GM19438 (cell line): ENCODE data around the gene ROR1.
"Not testable (repeated sequence)": the region's sequence is repeated elsewhere in the genome, so short reads cannot be mapped to it uniquely, and the experiment has no call there.

ENCODE experiments used
- ATAC-seq: cut with Tn5 transposase; IDR thresholded peaks from one replicate; pipeline ENCODE4 v1.9.1; 2021; ENCODE audit warnings: low read depth; ENCODE audit not compliant: unreplicated experiment

ROR1 gene

DNA sequence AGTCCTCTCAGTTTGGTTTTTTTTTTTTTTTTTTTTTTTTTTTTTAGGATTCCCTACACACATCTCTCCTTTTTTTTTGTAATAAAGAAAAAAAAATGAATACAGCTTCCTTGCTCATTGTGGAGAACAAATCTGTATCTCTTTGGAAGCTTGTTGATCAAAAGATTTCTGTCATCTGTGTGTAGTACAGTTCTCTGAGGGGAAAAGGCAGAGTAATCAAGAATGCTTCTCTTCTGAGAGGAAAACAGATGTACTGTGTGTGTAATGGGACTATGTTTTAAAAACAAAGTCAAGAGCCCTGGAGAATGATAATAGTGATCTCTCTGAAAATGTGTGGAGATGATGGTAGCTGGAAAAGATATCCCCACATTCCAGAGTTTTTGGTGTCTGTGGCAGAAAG, 16.5 kb upstream of the ROR1 start:
- no peak for ATAC-seq

DNA sequence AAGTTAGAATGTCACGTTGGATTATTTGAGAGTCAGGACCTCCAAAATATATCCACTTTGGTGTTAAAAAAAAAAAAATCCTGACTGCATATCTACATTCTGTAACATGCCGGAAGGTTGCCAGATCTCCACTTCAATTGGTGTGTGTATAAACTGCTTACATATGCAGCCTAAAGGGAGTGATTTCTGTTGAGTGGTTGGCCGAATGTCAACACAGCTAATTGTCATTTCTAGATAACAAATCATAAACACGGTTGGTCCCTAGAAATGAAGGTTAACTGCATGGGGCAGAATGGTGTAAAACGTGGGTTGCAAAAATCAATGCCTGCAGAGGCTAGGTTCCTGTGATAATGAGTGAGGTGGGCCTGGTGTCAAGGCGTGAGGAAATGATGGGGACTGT, 15.0 kb upstream of the ROR1 start:
- no peak for ATAC-seq

DNA sequence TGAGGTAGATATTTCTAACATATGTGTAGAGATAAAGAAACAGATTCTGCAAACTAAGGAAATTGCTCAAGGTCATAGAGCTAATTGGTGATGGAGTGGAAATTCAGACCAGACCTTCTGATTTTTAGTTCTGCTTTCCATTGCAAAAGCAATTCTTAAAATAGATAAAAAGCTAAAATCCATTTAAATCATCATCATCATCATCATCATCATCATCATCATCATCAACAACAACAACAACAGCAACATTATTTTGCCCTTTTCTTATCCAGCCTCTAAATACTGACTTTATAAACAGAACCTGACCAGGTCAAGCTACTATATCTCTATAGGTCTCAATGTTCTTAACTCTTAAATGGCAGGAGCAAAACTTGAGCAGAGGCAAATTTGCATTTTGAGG, 14.0 kb upstream of the ROR1 start:
- ATAC-seq: no peak

DNA sequence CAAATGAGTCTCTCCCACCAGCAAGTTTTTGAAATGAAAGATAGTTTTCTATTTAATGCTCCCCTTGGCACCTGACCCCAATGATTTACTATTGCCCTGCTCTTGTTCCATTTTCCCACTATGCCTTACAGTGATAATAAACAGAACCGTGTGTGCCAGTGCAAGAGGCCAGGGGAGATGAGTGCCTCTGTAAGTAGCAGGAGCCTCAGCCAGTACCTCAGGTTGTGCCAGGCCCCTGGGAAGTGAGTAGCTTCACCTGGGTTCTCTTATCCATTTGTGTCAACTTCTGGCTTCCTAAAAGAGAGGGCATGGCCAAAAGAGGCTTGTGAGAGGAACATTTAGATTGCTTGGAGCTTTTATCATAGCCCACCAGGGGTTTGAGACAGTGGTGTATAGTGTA, 3.4 kb upstream of the ROR1 start:
- ATAC-seq: no peak

DNA sequence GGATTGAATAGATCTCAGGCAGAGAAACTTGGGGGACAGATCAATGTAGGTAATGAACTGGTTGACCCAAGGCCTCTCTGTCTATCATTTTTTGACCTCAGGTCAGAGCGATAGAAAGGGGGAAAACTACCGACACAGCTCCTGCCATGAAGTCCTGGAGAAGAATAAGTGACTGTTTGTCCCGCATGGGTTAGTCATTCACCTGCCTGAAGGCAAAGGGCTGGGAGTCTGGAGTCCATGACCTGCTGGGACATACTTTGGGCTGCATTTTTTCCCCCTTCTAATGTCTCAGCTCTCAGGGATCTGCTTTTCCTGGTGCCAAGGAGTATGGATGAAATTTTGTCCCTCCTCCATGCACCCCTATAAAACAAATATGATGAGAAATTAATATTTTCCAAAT, 1.6 kb upstream of the ROR1 start:
- ATAC-seq: no peak

DNA sequence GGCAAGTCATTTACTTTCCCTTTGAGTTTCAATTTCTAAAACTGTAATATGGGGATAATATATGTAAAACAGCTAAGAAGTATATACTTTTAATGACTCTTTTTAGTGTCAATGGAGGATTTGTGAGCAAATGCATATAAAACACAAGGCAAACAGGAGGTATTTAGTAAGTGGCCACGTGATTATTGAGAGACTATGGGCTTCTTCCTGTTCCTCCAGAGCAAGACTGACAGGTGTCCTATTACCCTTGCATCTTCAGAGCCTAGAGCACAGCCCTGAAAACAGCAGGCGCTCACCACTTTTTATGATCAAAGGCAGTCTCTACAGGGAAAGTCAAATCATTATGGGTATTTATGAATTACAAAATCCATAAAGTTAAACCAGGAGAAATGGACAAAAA, 941 bp upstream of the ROR1 start:
- ATAC-seq: no peak

DNA sequence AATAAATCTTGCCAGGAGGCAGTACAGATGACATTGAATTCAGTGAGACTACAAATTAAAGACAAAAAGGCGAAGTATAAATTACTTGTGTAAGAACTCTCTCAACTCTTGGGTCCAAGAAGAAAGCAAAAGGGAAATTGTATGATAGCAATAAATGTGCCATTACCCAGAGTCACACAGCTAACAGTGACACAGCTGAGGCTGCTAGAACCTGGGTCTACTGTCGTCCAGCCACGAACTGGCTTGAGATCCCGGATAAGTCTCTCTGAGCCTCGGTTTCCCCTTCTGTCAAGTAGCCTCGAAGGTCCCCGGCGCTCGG, 362 bp upstream of the ROR1 start:
- ATAC-seq: peak; percentile 20

DNA sequence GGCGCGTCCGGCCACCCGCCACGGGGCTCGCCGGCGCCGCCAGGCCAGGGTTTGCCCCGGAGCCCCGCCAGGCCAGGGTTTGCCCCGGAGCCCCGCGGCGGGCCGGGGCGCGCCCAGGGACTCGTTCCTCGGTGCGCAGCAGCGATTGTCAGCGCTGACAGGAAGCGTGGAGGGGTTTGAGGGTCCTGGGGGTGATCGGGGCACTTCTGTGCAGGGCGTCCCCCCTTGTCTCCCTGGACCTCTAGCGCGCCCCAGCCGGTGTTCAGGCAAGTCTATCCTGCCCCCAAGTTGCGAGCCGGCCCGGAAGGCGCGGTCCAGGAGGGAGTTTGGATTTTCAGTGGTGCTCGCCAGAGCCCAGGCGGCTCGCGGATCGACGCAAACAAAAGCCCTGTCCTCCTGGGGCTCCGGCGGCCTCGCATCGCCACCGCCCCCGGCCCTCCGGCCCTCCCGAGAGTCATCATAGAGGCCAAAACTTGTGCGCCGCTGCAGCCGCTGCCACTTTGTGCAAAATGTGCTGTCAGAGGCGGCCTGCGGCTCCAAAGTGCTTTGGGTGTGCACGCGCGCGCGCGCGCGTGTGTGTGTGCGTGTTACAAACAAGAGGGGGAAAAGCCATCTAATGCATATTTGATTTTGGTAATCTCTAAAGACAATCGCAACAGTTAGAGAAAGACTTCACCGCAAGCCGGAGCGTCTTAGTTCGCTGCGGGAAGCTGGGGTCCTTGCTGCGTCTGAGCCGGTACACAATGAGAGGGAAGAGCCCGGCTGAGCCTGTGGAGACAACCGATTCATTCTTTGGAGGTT, 1.0 kb downstream of the ROR1 start:
- no peak for ATAC-seq

DNA sequence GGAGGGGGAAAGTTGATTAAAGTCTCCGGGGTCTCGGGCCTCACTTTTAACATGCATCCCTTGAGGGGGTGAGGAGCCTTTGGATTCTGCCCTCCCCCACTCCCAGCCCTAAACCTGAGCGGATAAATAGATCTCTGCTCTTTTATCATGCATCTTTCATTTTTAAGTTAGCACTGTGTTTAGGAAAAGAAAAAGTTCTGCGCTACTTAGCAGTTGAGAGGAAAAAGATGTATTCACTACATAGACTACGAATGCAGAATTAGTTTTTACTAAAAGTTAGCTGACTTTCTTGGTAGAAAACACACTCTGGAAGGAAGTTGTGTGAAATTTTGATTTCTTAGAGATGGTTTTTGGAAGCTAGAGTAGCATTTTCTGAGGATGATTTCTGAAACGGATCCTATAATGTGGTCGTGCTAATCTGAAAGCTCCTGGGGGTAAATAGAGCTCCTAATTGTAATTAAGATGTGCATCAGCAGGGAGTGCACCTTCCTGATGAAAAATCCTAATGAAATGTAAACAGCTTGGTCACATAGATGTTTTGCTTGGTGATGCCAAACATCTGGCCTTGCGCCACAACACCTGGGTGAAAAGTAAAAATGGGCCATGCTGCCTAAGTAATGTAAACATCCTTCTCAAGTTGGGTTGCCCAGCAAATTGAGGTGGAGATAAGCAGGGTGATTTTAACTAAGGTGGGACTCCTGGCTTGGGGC, 1.8 kb downstream of the ROR1 start:
- ATAC-seq: no peak

DNA sequence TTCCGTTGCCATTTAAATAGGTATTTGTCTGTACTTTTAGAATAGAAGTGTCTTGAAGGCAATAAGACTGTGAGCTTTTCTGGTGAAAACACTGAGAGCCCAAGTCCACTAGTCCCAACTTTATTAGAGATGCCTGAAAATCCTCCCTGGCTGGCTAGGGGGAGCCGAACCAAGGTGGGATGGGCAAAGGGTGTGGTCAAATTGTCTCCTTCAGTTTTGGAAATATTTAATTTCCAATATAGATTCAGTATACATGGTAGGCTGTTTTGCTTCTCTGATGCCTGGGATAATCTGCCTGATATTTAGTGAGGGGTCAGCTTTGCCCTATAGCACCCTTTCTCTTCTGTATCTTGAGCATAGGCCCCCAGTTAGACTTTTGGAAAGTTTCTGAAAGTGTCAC, 3.5 kb downstream of the ROR1 start:
- ATAC-seq: no peak

DNA sequence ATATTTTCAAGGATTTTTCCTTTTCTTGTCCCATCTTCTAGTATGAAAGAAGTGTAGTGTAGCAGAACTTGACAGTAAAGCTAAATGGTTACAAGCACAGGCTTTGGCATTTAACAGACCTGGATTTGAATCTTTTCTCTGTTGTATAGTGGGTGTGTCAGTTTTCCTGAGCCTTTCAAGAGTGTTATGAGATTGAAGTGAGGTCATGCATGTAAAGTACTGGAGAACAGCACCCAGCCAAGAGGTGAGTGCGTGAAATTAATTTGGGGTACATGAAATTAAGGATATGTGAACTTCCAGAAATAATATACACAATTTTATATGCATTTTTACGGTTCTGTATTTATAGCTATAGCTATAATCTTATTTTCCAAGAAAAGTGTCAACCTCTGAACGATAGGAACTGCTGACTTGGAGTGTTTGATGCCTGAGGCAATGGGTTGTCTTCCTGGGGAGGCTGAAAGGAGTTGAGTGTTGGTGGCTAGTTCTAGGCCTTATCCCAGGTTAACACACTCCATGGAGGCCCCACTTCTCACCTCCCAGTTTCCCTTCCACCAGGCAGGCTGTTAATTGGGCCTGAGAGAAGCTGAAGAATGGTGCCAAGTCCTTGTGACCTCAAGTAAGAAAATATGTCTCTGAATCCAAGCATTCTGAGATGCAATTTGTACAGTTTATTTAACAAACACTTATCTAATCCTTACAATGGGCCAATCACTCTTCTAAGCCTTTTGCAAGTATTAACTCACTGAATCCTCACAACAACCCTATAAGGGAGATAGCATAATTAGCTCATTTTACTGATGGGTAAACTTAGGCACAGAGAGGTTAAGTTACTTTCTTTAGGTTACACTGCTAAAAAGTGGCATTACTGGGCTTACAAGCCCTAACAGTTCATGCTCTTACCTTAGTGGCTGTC, 4.4 kb downstream of the ROR1 start:
- no peak for ATAC-seq

DNA sequence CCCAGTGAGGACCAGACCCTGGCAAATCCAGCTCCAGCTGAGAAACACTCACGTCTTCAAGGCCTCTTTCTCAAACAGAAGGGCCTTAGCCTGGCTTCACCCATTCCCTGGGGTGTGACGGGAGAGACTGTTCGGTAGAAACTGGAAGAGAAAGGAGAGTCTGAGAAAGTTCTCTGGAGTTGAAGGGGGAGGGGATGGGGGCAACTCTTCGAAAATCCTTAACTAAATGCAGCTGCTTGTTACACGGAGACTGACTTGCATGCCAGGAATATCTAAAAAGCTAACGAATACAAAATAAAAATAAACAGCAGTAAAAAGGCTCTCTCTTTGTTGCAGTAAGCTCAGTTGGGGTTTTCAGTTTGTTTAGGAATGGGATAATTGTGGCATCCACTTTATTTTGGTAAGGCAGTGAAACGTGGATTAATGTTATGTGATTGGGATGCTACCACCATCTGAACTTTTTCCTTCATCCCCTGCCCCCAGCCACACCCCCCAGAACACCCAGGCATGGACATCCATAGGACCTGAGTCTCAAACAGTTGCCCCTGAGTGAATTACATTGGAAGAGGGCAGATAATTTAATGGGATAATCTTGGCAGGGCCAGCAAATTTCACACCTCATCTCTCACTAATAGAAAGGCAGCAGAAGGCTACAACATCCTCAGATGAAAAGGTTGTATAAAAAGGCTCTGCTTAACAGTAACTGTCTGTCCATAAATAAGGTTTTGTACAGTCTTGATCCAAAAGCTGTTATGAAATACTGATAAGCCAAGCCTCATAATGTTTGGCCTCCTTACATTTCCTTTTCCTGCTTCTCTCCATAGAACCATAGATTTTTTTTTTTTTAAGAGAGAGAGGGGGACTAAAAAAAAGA, 5.8 kb downstream of the ROR1 start:
- ATAC-seq: no peak

DNA sequence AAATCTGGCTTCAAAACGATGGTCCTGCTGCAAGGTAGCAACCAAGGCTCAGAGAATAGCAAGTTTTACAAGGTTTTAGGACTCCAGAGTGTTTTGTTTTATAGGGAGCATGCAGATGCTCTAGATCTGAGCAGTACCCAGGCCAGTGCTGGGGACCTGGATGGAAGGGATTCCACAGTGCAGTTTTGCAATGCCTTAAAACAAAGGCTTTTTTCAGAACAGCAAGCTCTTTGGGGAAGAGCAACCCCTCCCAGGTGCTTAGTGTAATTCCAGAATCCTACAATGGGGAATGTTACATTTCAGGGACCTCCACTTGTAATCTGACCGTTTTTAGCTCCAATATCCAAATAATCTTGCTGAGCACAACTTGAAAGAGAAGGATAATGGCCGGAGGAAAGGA, 6.7 kb downstream of the ROR1 start:
- ATAC-seq: no peak

DNA sequence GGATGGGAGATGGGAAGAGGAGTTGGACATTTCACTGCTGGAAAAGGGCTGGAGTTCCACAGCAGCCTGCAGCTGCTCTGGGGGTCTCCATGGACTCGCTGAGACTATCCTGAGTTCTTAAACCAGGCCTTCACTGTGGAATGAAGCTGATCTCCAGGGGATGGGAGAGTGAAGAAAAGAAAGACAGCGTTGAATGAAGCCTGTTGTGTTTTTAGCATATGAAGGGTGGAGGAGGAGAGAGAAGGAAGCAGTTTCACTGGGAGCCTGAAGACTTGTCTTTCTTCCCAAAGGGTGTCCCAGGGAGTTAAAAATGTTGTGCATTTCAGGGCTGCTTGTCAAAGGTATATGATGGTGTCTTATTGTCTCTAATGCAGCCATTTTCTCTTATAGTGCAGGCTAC, 9.2 kb downstream of the ROR1 start:
- no peak for ATAC-seq

DNA sequence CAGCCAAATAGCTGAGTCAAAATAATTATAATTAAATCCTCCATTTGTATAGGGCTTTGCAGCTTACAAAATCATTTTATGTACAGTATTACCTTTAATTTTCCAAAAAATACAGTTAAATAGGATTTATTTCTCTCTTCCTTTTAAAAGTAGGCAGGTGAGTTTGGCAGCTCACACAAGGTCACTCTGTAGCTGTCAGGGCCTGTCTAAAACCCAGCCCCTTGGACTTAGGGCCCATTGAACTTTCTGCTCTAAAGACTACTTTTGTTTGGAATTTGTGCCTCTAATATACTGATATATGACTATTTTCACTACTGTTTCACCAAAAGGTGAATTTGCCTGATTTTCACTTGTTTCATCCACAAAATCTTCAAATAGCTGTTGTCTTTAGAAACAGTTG, 10.3 kb downstream of the ROR1 start:
- no peak for ATAC-seq

DNA sequence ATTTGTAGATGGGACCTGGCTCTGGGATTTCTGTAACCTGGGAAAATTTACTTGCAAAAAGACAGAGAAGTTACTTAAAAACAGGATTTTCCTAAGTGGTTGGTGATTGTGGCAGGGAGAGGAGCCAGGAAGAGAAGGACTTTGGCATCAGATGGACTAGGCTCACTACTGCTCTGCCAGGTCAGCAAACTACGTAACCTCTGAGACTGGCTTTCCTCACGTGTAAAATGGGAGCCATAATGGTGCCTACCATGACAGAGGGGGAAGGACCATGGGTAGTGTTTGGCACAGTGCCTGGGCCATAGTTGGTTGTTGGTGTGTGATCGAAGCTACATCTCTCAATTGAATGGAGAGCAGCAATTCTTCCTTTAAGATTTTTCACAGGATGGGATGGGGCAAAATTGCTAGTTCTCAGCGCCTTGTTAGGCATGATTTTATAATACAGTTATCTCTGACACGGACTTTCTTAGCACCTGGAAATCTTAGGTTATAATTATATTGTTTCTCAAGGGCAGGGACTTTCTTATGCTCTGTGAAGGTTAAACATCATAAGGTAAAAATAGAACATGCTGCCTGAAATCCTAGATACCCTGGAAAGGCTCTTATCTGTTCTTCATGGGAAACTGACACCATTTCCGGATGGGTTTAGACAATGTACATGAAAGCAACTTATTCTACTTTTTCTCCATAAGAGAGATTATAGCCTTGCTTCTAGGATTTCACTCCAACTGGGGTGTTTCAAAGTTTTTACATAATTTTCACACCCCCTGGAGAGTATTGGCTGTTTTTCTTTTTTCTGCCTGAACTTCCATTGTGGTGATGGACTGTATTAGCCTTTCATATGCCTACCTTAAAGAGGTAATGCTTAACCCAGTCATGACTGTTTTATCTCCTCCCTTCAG, 10.9 kb downstream of the ROR1 start:
- ATAC-seq: no peak

DNA sequence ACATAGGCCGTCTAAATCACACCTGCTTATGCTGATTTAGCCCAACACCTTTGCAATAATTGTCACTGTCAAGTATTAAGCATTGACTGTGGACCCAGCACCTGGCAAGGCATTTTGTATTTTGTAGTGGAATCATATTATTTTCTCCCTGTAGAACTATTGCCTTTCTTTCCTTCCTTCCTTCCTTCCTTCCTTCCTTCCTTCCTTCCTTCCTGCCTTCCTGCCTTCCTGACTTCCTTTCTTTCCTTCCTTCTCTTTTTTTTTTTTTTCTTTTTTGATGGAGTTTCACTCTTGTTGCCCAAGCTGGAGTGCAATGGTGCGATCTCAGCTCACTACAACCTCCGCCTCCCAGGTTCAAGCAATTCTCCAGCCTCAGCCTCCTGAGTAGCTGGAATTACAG, 13.5 kb downstream of the ROR1 start:
- ATAC-seq: not testable (repeated sequence)

DNA sequence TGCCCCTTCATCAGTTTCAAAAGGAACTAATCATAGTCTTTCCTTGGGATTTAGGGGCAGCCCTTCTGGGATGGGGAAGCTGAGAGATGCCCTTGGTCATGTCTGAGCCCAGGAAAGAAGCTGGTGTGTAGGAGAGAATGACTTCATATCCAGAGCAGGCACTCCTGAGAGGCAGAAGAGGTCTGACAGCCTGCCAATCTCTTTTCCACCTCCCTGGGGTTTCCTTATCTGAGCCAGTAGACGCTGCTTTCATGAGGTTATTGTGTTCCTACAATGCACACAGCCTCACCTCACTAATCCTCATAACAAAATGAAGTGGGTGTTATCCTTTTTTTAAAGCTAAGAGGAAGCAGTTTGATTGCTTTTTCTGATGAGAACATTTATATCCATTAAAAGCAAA, 14.1 kb downstream of the ROR1 start:
- ATAC-seq: no peak

DNA sequence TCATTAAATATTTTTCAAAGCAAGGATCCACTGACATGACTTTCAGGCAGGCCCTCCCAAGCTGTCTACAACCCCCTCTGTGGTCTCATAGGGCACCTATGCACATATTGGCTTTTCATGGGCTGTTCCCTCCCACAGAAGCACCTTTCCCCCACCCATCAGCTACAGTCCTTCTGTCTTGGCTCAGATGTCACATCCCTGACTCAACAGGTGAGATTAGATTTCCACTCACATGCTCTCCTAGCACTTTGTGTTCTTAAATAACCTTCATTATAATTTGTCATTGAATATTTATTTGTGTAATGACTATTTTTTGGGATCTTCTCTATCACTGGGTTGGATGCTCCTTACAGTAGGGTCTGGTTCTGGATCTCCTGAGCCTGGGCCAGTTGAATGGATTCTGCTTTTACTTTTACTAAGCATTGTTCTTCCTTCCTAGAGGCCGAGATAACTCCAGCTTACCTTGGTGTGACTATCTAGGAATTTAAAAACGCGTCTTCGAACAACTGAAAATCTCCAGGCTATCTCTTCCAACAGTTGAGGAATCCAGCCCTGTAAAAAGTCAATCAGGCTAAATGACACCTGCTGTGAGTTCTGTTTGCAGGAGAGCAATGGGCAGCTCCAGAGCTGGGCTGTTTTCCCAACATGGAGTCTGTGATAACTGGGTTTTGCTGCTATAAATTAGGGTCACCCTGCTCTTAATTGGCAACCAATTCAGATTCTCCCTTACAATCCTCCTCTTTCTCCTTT, 16.2 kb downstream of the ROR1 start:
- ATAC-seq: no peak
